ENCODE measurements around the gene PFDN5.
"Not testable (repeated sequence)": the region's sequence is repeated elsewhere in the genome, so short reads cannot be mapped to it uniquely, and the experiment has no call there.

GRCh38 chr12:53332339-53332738, 37.0 kb downstream of the PFDN5 start:
- not testable (repeated sequence) for TF ChIP-seq CTCF (IDR thresholded peaks at IDR 0.05; ENCODE audit: low read depth, low read length); POLR2A (IDR thresholded peaks at IDR 0.05; ENCODE audit: extremely low read depth, insufficient read length); MYC (IDR thresholded peaks at IDR 0.05; ENCODE audit: low read depth, low read length)
